ENCODE results near the gene LIPC. TPM values are rescaled to one million over a fixed set of nuclear protein-coding genes. Genes with fewer than 3 reads are reported as not detected.

Gene LIPC
- total RNA-seq, 3 donors from 2014 or later (not counting 1 experiment from before 2014, with no cell fraction given), result 5.3 to 7.1 (median 5.3) TPM

DNA sequence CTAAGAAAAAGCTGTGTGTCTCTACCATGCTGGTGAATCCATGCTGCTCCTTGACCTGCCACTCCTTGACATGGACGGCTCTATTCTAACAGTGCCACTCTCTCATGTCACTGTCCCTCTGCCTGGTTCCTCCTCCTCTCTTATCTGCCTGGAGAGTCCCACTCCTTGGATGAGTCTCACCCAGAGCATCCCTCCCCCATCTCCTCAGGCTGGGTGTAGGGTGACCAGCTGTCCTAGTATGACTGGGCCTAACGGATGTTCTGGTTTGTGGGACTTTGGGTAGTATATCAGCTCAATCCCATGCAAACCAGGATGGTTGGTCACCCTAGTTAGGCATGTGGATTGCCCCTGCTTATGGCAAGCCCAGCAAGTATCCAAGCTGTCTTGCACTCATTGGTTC is 54.3 kb downstream of the LIPC start:
- peak overlapping the region; percentile 48 for H3K4me3 Mint-ChIP-seq
- peak overlapping the region; percentile 78 for H3K27ac ChIP-seq (ENCODE audit: low read length)
- H3K4me1 Mint-ChIP-seq, result peaks cover 55 to 58% of the 10 kb centered on the region in 2 donors
- H3K36me3 Mint-ChIP-seq, result no peaks in the 10 kb centered on the region
- no peak overlapping the region for H3K4me3 ChIP-seq (ENCODE audit: low read length)
- intact Hi-C loops (cut with micrococcal nuclease), result no loop called here
- no peaks in the 10 kb centered on the region for H3K27me3 Mint-ChIP-seq (ENCODE audit: low read depth in 2 of 2)
- H3K27me3 ChIP-seq (ENCODE audit: control insufficient read depth, insufficient read depth, low read length), result no peaks in the 10 kb centered on the region
- WGBS (ENCODE audit: insufficient coverage), result 89% methylated on average over 2 of the region's 2 CpGs
- no peaks in the 10 kb centered on the region for H3K9me3 Mint-ChIP-seq
- ATAC-seq (no peak), DNase-seq (no peak)
- H3K27ac Mint-ChIP-seq, result peak overlapping the region; percentile 83 to 87
- TF ChIP-seq, protein P1, sequence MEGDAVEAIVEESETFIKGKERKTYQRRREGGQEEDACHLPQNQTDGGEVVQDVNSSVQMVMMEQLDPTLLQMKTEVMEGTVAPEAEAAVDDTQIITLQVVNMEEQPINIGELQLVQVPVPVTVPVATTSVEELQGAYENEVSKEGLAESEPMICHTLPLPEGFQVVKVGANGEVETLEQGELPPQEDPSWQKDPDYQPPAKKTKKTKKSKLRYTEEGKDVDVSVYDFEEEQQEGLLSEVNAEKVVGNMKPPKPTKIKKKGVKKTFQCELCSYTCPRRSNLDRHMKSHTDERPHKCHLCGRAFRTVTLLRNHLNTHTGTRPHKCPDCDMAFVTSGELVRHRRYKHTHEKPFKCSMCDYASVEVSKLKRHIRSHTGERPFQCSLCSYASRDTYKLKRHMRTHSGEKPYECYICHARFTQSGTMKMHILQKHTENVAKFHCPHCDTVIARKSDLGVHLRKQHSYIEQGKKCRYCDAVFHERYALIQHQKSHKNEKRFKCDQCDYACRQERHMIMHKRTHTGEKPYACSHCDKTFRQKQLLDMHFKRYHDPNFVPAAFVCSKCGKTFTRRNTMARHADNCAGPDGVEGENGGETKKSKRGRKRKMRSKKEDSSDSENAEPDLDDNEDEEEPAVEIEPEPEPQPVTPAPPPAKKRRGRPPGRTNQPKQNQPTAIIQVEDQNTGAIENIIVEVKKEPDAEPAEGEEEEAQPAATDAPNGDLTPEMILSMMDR (IDR thresholded peaks at IDR 0.05), result no peak
- H3K9me3 ChIP-seq (ENCODE audit: control insufficient read depth, insufficient read depth, low read length), result no peaks in the 10 kb centered on the region
- H3K4me1 ChIP-seq (ENCODE audit: control insufficient read depth, insufficient read depth, low read length), result peaks cover 49% of the 10 kb centered on the region
- no peaks in the 10 kb centered on the region for H3K36me3 ChIP-seq (ENCODE audit: control insufficient read depth, insufficient read depth, low read length)

DNA sequence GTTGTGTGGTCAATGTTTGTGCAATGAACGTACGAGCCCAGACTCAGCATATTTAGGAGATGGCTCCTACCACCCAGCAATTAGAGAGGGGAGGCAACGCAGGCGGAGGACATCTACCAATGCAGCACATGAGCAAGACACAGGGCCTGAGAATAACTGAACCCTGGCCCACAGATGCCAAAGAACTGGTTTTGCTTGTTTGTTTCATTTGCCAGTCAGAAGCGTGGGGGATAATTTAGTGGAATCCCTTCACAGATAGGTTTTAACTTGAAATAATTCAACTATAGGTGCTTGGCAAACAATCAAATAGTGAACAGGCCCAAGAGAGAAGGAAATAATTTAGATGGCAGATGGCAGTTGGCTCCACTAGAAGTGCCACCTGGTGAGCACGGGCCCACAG is 54.8 kb downstream of the LIPC start:
- 95% methylated on average over 6 of the region's 6 CpGs for whole genome bisulfite sequencing (ENCODE audit: insufficient coverage)
- TF ChIP-seq, protein P1 (IDR thresholded peaks at IDR 0.05), result no peak
- Histone ChIP-seq H3K27me3 (ENCODE audit: control insufficient read depth, insufficient read depth, low read length) (no peaks in the 10 kb centered on the region), H3K36me3 (ENCODE audit: control insufficient read depth, insufficient read depth, low read length) (no peaks in the 10 kb centered on the region), H3K4me3 (ENCODE audit: low read length) (no peak overlapping the region), H3K4me1 (ENCODE audit: control insufficient read depth, insufficient read depth, low read length) (peaks cover 49% of the 10 kb centered on the region), H3K27ac (ENCODE audit: low read length) (peak overlapping the region; percentile 78), H3K9me3 (ENCODE audit: control insufficient read depth, insufficient read depth, low read length) (no peaks in the 10 kb centered on the region)
- DNase-seq (no peak), ATAC-seq (no peak)
- Mint-ChIP-seq H3K9me3 (no peaks in the 10 kb centered on the region), H3K4me3 (peak overlapping the region; percentile 48), H3K36me3 (no peaks in the 10 kb centered on the region), H3K27ac (peak overlapping the region; percentile 83 to 87), H3K4me1 (peaks cover 55 to 58% of the 10 kb centered on the region in 2 donors), H3K27me3 (ENCODE audit: low read depth in 2 of 2) (no peaks in the 10 kb centered on the region)
- intact Hi-C loops (cut with micrococcal nuclease), result no loop called here

DNA sequence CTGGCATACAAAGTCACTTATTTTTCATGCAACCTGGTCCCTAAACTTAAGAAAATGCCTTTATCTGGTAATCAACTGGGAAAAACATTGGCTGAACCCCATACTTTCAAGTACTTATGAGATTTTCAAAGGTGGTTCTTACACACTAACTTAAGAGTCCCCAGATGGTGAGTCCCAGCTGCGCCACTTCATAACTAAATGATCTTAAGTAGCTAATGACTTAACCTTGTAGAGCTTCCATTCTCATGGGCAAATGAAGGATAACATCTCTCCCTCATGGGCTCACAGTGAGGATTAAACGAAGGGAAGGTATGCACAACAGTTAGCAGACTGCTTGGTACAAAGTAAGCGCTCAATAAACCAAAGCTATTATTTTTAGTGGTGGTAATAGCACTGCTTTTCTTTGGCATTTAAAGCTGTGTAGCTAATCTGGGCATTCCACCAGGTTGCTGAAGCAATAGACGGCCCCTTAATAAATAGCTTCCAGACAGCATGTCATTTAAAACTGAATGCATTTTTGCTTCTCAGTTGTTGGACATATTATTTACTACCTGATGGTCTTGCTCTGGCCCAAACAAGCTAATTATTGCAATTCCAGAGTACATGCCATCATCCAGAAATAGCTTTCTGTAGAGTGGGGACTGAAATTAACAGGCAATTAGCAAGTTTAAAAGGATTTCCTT is 55.4 kb downstream of the LIPC start:
- Histone ChIP-seq H3K27ac (ENCODE audit: low read length) (peak overlapping the region; percentile 78), H3K4me1 (ENCODE audit: control insufficient read depth, insufficient read depth, low read length) (peaks cover 49% of the 10 kb centered on the region), H3K9me3 (ENCODE audit: control insufficient read depth, insufficient read depth, low read length) (no peaks in the 10 kb centered on the region), H3K36me3 (ENCODE audit: control insufficient read depth, insufficient read depth, low read length) (no peaks in the 10 kb centered on the region), H3K4me3 (ENCODE audit: low read length) (no peak overlapping the region), H3K27me3 (ENCODE audit: control insufficient read depth, insufficient read depth, low read length) (no peaks in the 10 kb centered on the region)
- ATAC-seq, result no peak
- WGBS (ENCODE audit: insufficient coverage), result 95% methylated on average over 4 of the region's 4 CpGs
- Mint-ChIP-seq H3K9me3 (no peaks in the 10 kb centered on the region), H3K4me3 (peak overlapping the region; percentile 31), H3K4me1 (peaks cover 55 to 58% of the 10 kb centered on the region in 2 donors), H3K27ac (peak overlapping the region; percentile 83 to 87), H3K36me3 (no peaks in the 10 kb centered on the region), H3K27me3 (ENCODE audit: low read depth in 2 of 2) (no peaks in the 10 kb centered on the region)
- DNase-seq, result no peak
- intact Hi-C loops (cut with micrococcal nuclease), result no loop called here
- TF ChIP-seq, protein P1 (IDR thresholded peaks at IDR 0.05), result no peak

DNA sequence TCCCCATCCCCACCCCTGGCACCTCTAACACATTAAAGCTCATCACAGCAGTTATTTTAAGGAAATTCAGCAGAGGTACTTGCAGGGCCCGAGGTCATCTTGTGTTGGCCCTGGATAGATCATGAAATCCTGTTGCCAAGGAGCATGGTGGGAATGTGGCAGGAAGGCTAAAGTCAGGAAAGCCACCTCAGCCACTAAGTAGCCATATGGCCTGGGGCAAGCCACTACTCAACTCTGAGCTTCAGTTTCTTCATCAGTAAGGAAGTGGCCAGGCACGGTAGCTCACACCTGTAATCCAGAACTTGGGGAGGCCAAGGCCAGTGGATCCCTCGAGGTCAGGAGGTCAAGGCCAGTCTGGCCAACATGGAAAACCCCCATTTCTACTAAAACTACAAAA is 55.9 kb downstream of the LIPC start:
- Histone ChIP-seq H3K4me3 (ENCODE audit: low read length) (no peak overlapping the region), H3K4me1 (ENCODE audit: control insufficient read depth, insufficient read depth, low read length) (peaks cover 49% of the 10 kb centered on the region), H3K36me3 (ENCODE audit: control insufficient read depth, insufficient read depth, low read length) (no peaks in the 10 kb centered on the region), H3K27ac (ENCODE audit: low read length) (no peak overlapping the region), H3K9me3 (ENCODE audit: control insufficient read depth, insufficient read depth, low read length) (no peaks in the 10 kb centered on the region), H3K27me3 (ENCODE audit: control insufficient read depth, insufficient read depth, low read length) (no peaks in the 10 kb centered on the region)
- peak overlapping the region; percentile 9 for H3K4me3 Mint-ChIP-seq
- intact Hi-C loops (cut with micrococcal nuclease), result no loop called here
- no peak for ATAC-seq
- peaks cover 59 to 62% of the 10 kb centered on the region in 2 donors for H3K4me1 Mint-ChIP-seq
- H3K27ac Mint-ChIP-seq, result peak overlapping the region; percentile 35 to 83
- WGBS (ENCODE audit: insufficient coverage), result 48% methylated on average over 3 of the region's 3 CpGs
- H3K27me3 Mint-ChIP-seq (ENCODE audit: low read depth in 2 of 2), result no peaks in the 10 kb centered on the region
- H3K36me3 Mint-ChIP-seq, result no peaks in the 10 kb centered on the region
- H3K9me3 Mint-ChIP-seq, result no peaks in the 10 kb centered on the region
- DNase-seq, result no peak
- TF ChIP-seq, protein P1 (IDR thresholded peaks at IDR 0.05), result no peak
